ENCODE measurements around the gene SCAMP5.

Gene SCAMP5

DNA sequence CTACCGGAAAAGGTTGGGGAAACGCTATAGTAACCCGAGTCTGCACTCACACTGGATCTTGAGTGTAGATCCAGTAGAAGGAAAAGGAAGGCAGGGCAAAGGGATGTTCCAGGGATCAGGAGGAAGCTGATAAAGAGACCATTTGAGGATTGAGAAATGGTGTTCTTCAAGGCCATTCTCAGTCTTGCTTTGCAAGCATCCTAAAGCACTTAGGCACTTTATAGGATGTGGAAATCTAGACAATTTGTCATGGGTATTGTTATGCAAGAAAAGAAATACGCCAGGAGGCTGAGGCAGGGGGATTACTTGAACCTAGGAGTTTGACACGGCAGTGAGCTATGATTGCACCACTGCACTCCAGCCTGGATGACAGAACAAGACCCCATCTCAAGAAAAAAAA, 13.2 kb upstream of the SCAMP5 start:
- H3K4me3 ChIP-seq (ENCODE audit: insufficient read depth in 1 of 2, low read depth in 1 of 2, low read length in 2 of 2): no peak overlapping the region
- DNase-seq: peak; percentile 9
- H2BK12ac ChIP-seq (ENCODE audit: low read length in 2 of 2): no peak overlapping the region
- no peak overlapping the region for H2AK5ac ChIP-seq (ENCODE audit: low read length, severe bottlenecking)
- no peak overlapping the region for H3K9ac ChIP-seq (ENCODE audit: low read length)
- no peak overlapping the region for H4K91ac ChIP-seq (ENCODE audit: low read length)
- no peak overlapping the region for H3K14ac ChIP-seq (ENCODE audit: low read length in 2 of 2)
- no peaks in the 10 kb centered on the region for H3K36me3 ChIP-seq (ENCODE audit: control insufficient read depth in 1 of 2, insufficient read depth in 2 of 2, low read depth in 1 of 2, low read length in 2 of 2)
- no peak overlapping the region for H3K23ac ChIP-seq (ENCODE audit: low read length in 2 of 2)
- peaks cover 16 to 18% of the 10 kb centered on the region in 2 experiments for H3K27me3 ChIP-seq (ENCODE audit: control insufficient read depth in 1 of 2, insufficient read depth in 1 of 2, low read length in 2 of 2)
- H3K18ac ChIP-seq (ENCODE audit: low read depth in 1 of 2, low read length in 2 of 2): no peak overlapping the region
- no peak overlapping the region for H3K4me2 ChIP-seq (ENCODE audit: low read length, poor library complexity, severe bottlenecking)
- H3K27ac ChIP-seq (ENCODE audit: low read length, poor library complexity, severe bottlenecking): no peak overlapping the region
- no peak overlapping the region for H2AFZ ChIP-seq (ENCODE audit: low read depth, low read length)
- peaks cover 3% of the 10 kb centered on the region for H3K4me1 ChIP-seq (ENCODE audit: control insufficient read depth, insufficient read depth, low read depth, low read length)
- H2BK5ac ChIP-seq (ENCODE audit: low read depth, low read length, poor library complexity, severe bottlenecking): no peak overlapping the region
- H2BK120ac ChIP-seq (ENCODE audit: low read depth, low read length): no peak overlapping the region
- no peak overlapping the region for H3K4ac ChIP-seq (ENCODE audit: low read depth in 1 of 2, low read length in 2 of 2)
- no peaks in the 10 kb centered on the region for H3K9me3 ChIP-seq (ENCODE audit: control insufficient read depth, low read length)
- H2BK15ac ChIP-seq (ENCODE audit: low read depth, poor library complexity, severe bottlenecking): no peak overlapping the region
- no peak overlapping the region for H4K8ac ChIP-seq (ENCODE audit: low read length)
- WGBS: 93% methylated on average over 5 of the region's 5 CpGs
- no peaks in the 10 kb centered on the region for H3K79me1 ChIP-seq (replicated peaks; ENCODE audit: low read length, poor library complexity, severe bottlenecking)

DNA sequence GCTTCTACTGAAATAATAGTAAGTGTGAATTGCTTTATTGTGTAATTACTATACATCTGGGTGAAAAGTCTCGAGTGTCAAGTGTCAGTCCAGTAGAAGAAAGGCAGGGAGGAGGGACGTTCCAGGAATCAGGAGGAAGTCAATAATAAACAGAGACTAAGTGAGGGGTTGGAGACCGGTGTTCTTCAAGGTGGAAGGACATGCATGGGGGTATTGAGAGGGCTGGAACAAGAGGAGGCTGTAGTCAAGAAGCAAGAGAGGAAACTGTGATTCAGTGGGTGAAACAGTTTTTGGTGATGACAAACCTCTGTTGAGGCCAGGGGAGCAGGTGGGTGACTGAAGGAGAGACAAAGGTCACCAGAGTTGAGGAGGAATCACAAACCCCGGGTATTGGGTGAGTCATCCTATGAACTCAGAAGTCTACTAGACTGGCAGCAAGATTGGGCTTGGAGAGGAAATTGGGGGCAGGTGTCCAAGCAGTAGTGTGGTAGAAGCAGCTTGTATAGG, 11.6 kb upstream of the SCAMP5 start:
- Histone ChIP-seq H3K4ac (ENCODE audit: low read depth in 1 of 2, low read length in 2 of 2) (no peak overlapping the region), H3K79me1 (replicated peaks; ENCODE audit: low read length, poor library complexity, severe bottlenecking) (no peaks in the 10 kb centered on the region), H2BK5ac (ENCODE audit: low read depth, low read length, poor library complexity, severe bottlenecking) (no peak overlapping the region), H3K23ac (ENCODE audit: low read length in 2 of 2) (no peak overlapping the region), H3K18ac (ENCODE audit: low read depth in 1 of 2, low read length in 2 of 2) (no peak overlapping the region), H2AFZ (ENCODE audit: low read depth, low read length) (no peak overlapping the region), H4K91ac (ENCODE audit: low read length) (no peak overlapping the region), H3K4me3 (ENCODE audit: insufficient read depth in 1 of 2, low read depth in 1 of 2, low read length in 2 of 2) (no peak overlapping the region), H2BK12ac (ENCODE audit: low read length in 2 of 2) (no peak overlapping the region), H3K27me3 (ENCODE audit: control insufficient read depth in 1 of 2, insufficient read depth in 1 of 2, low read length in 2 of 2) (peaks cover 16 to 18% of the 10 kb centered on the region in 2 experiments), H2BK120ac (ENCODE audit: low read depth, low read length) (no peak overlapping the region), H2BK15ac (ENCODE audit: low read depth, poor library complexity, severe bottlenecking) (no peak overlapping the region), H2AK5ac (ENCODE audit: low read length, severe bottlenecking) (no peak overlapping the region), H4K8ac (ENCODE audit: low read length) (no peak overlapping the region), H3K9me3 (ENCODE audit: control insufficient read depth, low read length) (no peaks in the 10 kb centered on the region), H3K4me2 (ENCODE audit: low read length, poor library complexity, severe bottlenecking) (no peak overlapping the region), H3K27ac (ENCODE audit: low read length, poor library complexity, severe bottlenecking) (no peak overlapping the region), H3K14ac (ENCODE audit: low read length in 2 of 2) (no peak overlapping the region), H3K36me3 (ENCODE audit: control insufficient read depth in 1 of 2, insufficient read depth in 2 of 2, low read depth in 1 of 2, low read length in 2 of 2) (no peaks in the 10 kb centered on the region), H3K4me1 (ENCODE audit: control insufficient read depth, insufficient read depth, low read depth, low read length) (no peaks in the 10 kb centered on the region), H3K9ac (ENCODE audit: low read length) (no peak overlapping the region)
- 21% methylated on average over 4 of the region's 4 CpGs for WGBS
- DNase-seq: no peak

DNA sequence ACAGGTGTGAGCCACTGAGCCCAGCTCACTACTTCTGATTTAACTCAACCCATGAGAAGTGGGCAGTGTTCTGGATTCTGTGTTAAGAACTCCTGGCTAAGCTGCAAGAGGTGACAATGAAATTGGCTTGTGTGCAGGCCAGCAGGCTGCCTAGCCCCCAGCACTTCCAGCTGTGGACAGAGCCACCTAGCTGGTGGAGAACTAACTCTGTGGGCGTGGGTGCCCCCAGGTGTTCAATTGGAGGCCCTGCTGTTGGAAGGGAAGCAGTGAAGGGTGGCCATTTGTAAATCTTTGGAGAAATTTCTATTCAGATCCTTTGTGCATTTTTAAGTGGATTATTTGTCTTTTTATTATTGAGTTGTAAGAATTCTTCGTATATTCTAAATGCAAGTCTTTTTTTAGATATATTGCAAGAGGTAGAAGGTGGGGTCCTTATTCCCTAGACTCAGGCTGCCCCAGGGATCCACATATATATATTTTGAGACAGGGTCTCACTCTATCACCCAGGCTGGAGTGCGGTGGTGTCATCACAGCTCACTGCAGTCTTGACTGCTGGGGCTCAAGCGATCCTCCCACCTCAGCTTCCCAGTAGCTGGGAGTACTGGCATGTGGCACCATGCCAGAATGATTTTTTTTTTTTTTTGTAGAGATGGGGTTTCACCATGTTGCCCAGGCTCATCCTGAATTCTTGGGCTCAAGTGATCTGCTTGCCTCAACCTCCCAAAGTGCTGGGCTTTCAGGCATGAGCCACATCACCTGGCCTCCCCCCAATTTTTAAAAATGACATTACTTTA, 7.2 kb upstream of the SCAMP5 start:
- 64% methylated on average over 3 of the region's 4 CpGs for WGBS
- no peak overlapping the region for H3K9ac ChIP-seq (ENCODE audit: low read length)

DNA sequence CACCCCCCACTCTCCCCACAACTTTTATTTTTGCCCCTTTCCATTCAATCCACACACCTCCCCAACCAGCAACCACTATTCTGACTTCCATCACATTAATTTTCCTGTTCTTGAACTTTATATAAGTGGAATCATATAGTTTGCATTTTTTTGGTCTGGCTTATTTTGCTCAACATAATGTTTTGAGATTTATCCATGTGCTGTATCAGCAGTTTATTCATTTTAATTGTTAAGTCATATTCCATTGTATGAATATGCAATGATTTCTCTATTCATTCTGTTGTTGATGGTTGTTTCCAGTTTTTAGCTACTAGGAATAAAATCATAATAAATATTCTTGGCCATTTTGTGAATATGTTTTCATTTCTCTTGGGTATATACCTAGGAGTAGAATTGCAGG, 5.8 kb upstream of the SCAMP5 start:
- H4K8ac ChIP-seq (ENCODE audit: low read length): no peak overlapping the region
- no peak overlapping the region for H3K14ac ChIP-seq (ENCODE audit: low read length in 2 of 2)
- H3K23ac ChIP-seq (ENCODE audit: low read length in 2 of 2): no peak overlapping the region
- no peaks in the 10 kb centered on the region for H3K9me3 ChIP-seq (ENCODE audit: control insufficient read depth, low read length)
- H3K27ac ChIP-seq (ENCODE audit: low read length, poor library complexity, severe bottlenecking): no peak overlapping the region
- no peak overlapping the region for H2AFZ ChIP-seq (ENCODE audit: low read depth, low read length)
- H2BK12ac ChIP-seq (ENCODE audit: low read length in 2 of 2): no peak overlapping the region
- no peaks in the 10 kb centered on the region for H3K79me1 ChIP-seq (replicated peaks; ENCODE audit: low read length, poor library complexity, severe bottlenecking)
- H2BK5ac ChIP-seq (ENCODE audit: low read depth, low read length, poor library complexity, severe bottlenecking): no peak overlapping the region
- no peak overlapping the region for H3K18ac ChIP-seq (ENCODE audit: low read depth in 1 of 2, low read length in 2 of 2)
- H4K91ac ChIP-seq (ENCODE audit: low read length): no peak overlapping the region
- H3K27me3 ChIP-seq (ENCODE audit: control insufficient read depth in 1 of 2, insufficient read depth in 1 of 2, low read length in 2 of 2): peaks cover 16 to 20% of the 10 kb centered on the region in 2 experiments
- no peaks in the 10 kb centered on the region for H3K4me1 ChIP-seq (ENCODE audit: control insufficient read depth, insufficient read depth, low read depth, low read length)
- no peak overlapping the region for H2BK15ac ChIP-seq (ENCODE audit: low read depth, poor library complexity, severe bottlenecking)
- no peak overlapping the region for H3K4me2 ChIP-seq (ENCODE audit: low read length, poor library complexity, severe bottlenecking)
- H3K4me3 ChIP-seq (ENCODE audit: insufficient read depth in 1 of 2, low read depth in 1 of 2, low read length in 2 of 2): no peak overlapping the region
- DNase-seq: no peak
- H2AK5ac ChIP-seq (ENCODE audit: low read length, severe bottlenecking): no peak overlapping the region
- no peak overlapping the region for H2BK120ac ChIP-seq (ENCODE audit: low read depth, low read length)
- H3K36me3 ChIP-seq (ENCODE audit: control insufficient read depth in 1 of 2, insufficient read depth in 2 of 2, low read depth in 1 of 2, low read length in 2 of 2): no peaks in the 10 kb centered on the region
- H3K9ac ChIP-seq (ENCODE audit: low read length): no peak overlapping the region
- no peak overlapping the region for H3K4ac ChIP-seq (ENCODE audit: low read depth in 1 of 2, low read length in 2 of 2)

More for the DNA sequence above, 7.2 kb upstream of the SCAMP5 start:
- Histone ChIP-seq H3K4me3 (ENCODE audit: insufficient read depth in 1 of 2, low read depth in 1 of 2, low read length in 2 of 2) (no peak overlapping the region), H3K27ac (ENCODE audit: low read length, poor library complexity, severe bottlenecking) (no peak overlapping the region), H4K8ac (ENCODE audit: low read length) (no peak overlapping the region), H2BK12ac (ENCODE audit: low read length in 2 of 2) (no peak overlapping the region), H2AFZ (ENCODE audit: low read depth, low read length) (no peak overlapping the region), H3K14ac (ENCODE audit: low read length in 2 of 2) (no peak overlapping the region), H3K4ac (ENCODE audit: low read depth in 1 of 2, low read length in 2 of 2) (no peak overlapping the region), H2AK5ac (ENCODE audit: low read length, severe bottlenecking) (no peak overlapping the region), H3K9me3 (ENCODE audit: control insufficient read depth, low read length) (no peaks in the 10 kb centered on the region), H3K4me2 (ENCODE audit: low read length, poor library complexity, severe bottlenecking) (no peak overlapping the region), H3K36me3 (ENCODE audit: control insufficient read depth in 1 of 2, insufficient read depth in 2 of 2, low read depth in 1 of 2, low read length in 2 of 2) (no peaks in the 10 kb centered on the region), H3K27me3 (ENCODE audit: control insufficient read depth in 1 of 2, insufficient read depth in 1 of 2, low read length in 2 of 2) (peaks cover 13 to 22% of the 10 kb centered on the region in 2 experiments), H3K23ac (ENCODE audit: low read length in 2 of 2) (no peak overlapping the region), H3K79me1 (replicated peaks; ENCODE audit: low read length, poor library complexity, severe bottlenecking) (no peaks in the 10 kb centered on the region), H2BK15ac (ENCODE audit: low read depth, poor library complexity, severe bottlenecking) (no peak overlapping the region), H4K91ac (ENCODE audit: low read length) (no peak overlapping the region), H2BK5ac (ENCODE audit: low read depth, low read length, poor library complexity, severe bottlenecking) (no peak overlapping the region), H2BK120ac (ENCODE audit: low read depth, low read length) (no peak overlapping the region), H3K18ac (ENCODE audit: low read depth in 1 of 2, low read length in 2 of 2) (no peak overlapping the region), H3K4me1 (ENCODE audit: control insufficient read depth, insufficient read depth, low read depth, low read length) (no peaks in the 10 kb centered on the region)
- DNase-seq: peak; percentile 35

All from mesenchymal stem cell (in vitro differentiated cells and primary cell).